GM12878 (cell line): Measurements from ENCODE around the gene GEMIN5. TPM values are rescaled to one million over a fixed set of nuclear protein-coding genes. Genes with fewer than 3 reads are reported as not detected.

Experiments used
- ASH2L ChIP-seq: fragments of 300-600, 200-600 bp; sonication (generic); IDR thresholded peaks from 2 replicates; pipeline ENCODE4 v1.6.1; 2017; ENCODE audit warnings: low read depth, mild to moderate bottlenecking, borderline replicate concordance
- BCL11A ChIP-seq: IDR thresholded peaks from 2 replicates; pipeline ENCODE4 v1.6.1; 2011; ENCODE audit warnings: low read depth, low read length
- CBX5 ChIP-seq: sonication (generic); IDR thresholded peaks from 2 replicates; pipeline ENCODE4 v1.6.1; 2016; ENCODE audit warnings: low read depth, moderate library complexity, mild to moderate bottlenecking, inconsistent platforms
- JUNB ChIP-seq: IDR thresholded peaks from 2 replicates; pipeline ENCODE4 v1.6.1; 2016; ENCODE audit warnings: antibody characterized with exemption, mild to moderate bottlenecking
- KAT2A ChIP-seq: conservative IDR thresholded peaks from 2 replicates; pipeline ENCODE4 v1.6.1; 2011; ENCODE audit warnings: low read depth, low read length; ENCODE audit not compliant: control insufficient read depth
- MXI1 ChIP-seq: fragments of 150-350 bp; IDR thresholded peaks from 2 replicates; pipeline ENCODE4 v1.6.1; 2011; ENCODE audit warnings: low read depth, mild to moderate bottlenecking, inconsistent platforms, low read length, improper control_type of control experiment
- NFIC ChIP-seq: IDR thresholded peaks from 2 replicates; pipeline ENCODE4 v1.6.1; 2012; ENCODE audit warnings: low read depth, mild to moderate bottlenecking, inconsistent platforms, low read length, moderate library complexity
- NR2C1 ChIP-seq: fragments of 450-650 bp; IDR thresholded peaks from 2 replicates; pipeline ENCODE4 v1.6.1; 2017; ENCODE audit warnings: antibody characterized with exemption, mild to moderate bottlenecking, moderate library complexity
- POU2F2 ChIP-seq: IDR thresholded peaks from 3 replicates; pipeline ENCODE4 v1.6.1; 2011; ENCODE audit warnings: low read depth, mild to moderate bottlenecking, low read length, borderline replicate concordance
- SIN3A ChIP-seq: IDR thresholded peaks from 2 replicates; pipeline ENCODE4 v1.6.1; 2012; ENCODE audit warnings: low read depth, low read length, improper control_type of control experiment
- STAT1 ChIP-seq: fragments of 450-650 bp; conservative IDR thresholded peaks from 2 replicates; pipeline ENCODE4 v1.6.1; 2014; ENCODE audit warnings: antibody characterized with exemption, mild to moderate bottlenecking
- STAT3 ChIP-seq: IDR thresholded peaks from 2 replicates; pipeline ENCODE4 v1.6.1; 2011; ENCODE audit warnings: low read depth, low read length, improper control_type of control experiment
- TBL1XR1 ChIP-seq: IDR thresholded peaks from 2 replicates; pipeline ENCODE4 v1.6.1; 2012; ENCODE audit warnings: low read depth, low read length, improper control_type of control experiment
- TCF3 ChIP-seq: IDR thresholded peaks from 2 replicates; pipeline ENCODE4 v1.6.1; 2012; ENCODE audit warnings: low read depth, mild to moderate bottlenecking, low read length, borderline replicate concordance; ENCODE audit not compliant: insufficient read depth
- ZNF217 ChIP-seq: fragments of 450-650 bp; IDR thresholded peaks from 2 replicates; pipeline ENCODE4 v1.6.1; 2017; ENCODE audit warnings: antibody characterized with exemption, mild to moderate bottlenecking
- ZSCAN29 ChIP-seq: fragments of 450-650 bp; IDR thresholded peaks from 2 replicates; pipeline ENCODE4 v1.6.1; 2017; ENCODE audit warnings: mild to moderate bottlenecking, moderate library complexity
- polyA plus RNA-seq, 11 experiments: library from polyadenylated mRNA; depleted of rRNA in 4 of 11; unstranded in 6 of 11; stranded (reverse) in 5 of 11; fragments of >200 nt; fragmentation: Nextera tagmentation in 4 of 11; fragmentation: Illumina TruSeq in 1 of 11; extraction: Ambion mirVana in 4 of 11; extraction: Trizol in 1 of 11; gene quantifications; 1 replicate in 1 of 11; 2 replicates in 10 of 11; pipeline versions ENCODE4 v1.2.1 to v1.2.3, GENCODE V29; 2011 to 2016; ENCODE audit warnings: inconsistent platforms in 2 of 11, missing spikeins in 2 of 11, low read depth in 1 of 11
- total RNA-seq, 4 experiments: library from RNA; depleted of rRNA in 3 of 4; stranded (reverse); fragments of >200 nt in 3 of 4; fragmentation: Illumina TruSeq in 1 of 4; extraction: Trizol in 1 of 4; gene quantifications; 2 replicates each; pipeline versions ENCODE4 v1.2.1 to v1.2.3, GENCODE V29; 2013 to 2021
- TF ChIP-seq, protein P1 (sequence below): fragments of 450-650 bp; IDR thresholded peaks from 2 replicates; pipeline ENCODE4 v1.6.1; 2017; ENCODE audit warnings: borderline replicate concordance
- TF ChIP-seq, protein P2 (sequence below): fragments of 450-650 bp; IDR thresholded peaks from 2 replicates; pipeline ENCODE4 v1.6.1; 2016; ENCODE audit warnings: mild to moderate bottlenecking, moderate library complexity, borderline replicate concordance
- TF ChIP-seq, protein P3 (sequence below): IDR thresholded peaks from 2 replicates; pipeline ENCODE4 v1.6.1; 2012; ENCODE audit warnings: low read depth, low read length, improper control_type of control experiment
- TF ChIP-seq, protein P4 (sequence below): fragments of 450-650 bp; conservative IDR thresholded peaks from 2 replicates; pipeline ENCODE4 v1.6.1; 2017; ENCODE audit warnings: mild to moderate bottlenecking, moderate library complexity

GEMIN5 gene
- total and polyA plus RNA-seq, 10 of the 15 experiments (the other 5 are each of a cell fraction or from before 2014, with no cell fraction given), result 6.3 to 29.8 (median 23.3) TPM

DNA sequence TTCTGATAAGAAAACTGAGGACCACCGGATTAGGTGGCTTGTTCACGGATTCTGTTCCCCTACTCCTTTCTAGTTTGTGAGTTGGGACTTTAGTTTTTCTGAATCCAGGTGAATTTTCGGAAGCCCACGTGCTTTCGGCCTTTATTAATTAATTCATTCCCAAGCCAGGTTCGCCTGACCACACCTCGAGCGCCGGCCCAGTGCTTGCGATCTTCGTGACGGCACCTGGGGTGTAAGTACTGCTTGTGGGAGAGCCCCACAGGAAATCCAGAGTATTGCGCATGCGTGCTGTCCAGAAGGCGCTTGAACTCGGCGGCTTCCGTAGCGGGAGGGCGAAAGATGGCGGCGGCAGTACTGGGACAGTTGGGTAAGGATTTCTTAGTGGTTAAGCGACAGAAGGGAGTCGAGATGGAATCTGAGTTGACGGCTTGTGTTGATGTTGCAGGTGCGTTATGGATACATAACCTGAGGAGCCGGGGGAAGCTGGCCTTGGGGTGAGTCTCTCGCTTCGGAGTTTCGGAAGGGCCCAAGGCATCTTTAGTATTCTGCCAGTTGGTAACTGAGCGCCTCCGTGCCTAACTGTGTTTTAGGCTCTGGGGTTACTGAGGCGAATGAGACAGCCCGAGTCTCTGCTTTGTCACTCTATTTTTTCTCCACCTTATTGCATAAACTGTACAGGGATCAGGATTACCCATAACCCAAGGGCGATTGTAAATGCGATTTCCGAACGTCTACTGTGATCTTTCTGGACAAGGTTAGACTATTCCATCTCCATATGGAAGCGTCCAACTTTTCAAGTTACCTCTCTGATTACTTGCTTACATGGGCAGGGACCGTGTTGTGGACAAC, 3.0 kb upstream of the GEMIN5 start, which contains the start of gene MRPL22 (continued):
- TF ChIP-seq MXI1 (peak; percentile 81), ZSCAN29 (no peak), JUNB (no peak), TCF3 (0 out of 2 replicates have a peak, but pooled peaks have one; percentile 26), NR2C1 (no peak), ZNF217 (no peak), TBL1XR1 (peak; percentile 40; the same call in 1 of the 2 replicates), ASH2L (no peak), NFIC (no peak), STAT3 (no peak), KAT2A (no peak), CBX5 (no peak), STAT1 (0 out of 2 replicates have a peak, but pooled peaks have one; percentile 34), SIN3A (peak; percentile 74; the same call in 1 of the 2 replicates), BCL11A (no peak), POU2F2 (no peak; the same call in 2 of the 3 replicates)
- TF ChIP-seq, protein P1, sequence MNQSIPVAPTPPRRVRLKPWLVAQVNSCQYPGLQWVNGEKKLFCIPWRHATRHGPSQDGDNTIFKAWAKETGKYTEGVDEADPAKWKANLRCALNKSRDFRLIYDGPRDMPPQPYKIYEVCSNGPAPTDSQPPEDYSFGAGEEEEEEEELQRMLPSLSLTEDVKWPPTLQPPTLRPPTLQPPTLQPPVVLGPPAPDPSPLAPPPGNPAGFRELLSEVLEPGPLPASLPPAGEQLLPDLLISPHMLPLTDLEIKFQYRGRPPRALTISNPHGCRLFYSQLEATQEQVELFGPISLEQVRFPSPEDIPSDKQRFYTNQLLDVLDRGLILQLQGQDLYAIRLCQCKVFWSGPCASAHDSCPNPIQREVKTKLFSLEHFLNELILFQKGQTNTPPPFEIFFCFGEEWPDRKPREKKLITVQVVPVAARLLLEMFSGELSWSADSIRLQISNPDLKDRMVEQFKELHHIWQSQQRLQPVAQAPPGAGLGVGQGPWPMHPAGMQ, result no peak
- TF ChIP-seq, protein P2, sequence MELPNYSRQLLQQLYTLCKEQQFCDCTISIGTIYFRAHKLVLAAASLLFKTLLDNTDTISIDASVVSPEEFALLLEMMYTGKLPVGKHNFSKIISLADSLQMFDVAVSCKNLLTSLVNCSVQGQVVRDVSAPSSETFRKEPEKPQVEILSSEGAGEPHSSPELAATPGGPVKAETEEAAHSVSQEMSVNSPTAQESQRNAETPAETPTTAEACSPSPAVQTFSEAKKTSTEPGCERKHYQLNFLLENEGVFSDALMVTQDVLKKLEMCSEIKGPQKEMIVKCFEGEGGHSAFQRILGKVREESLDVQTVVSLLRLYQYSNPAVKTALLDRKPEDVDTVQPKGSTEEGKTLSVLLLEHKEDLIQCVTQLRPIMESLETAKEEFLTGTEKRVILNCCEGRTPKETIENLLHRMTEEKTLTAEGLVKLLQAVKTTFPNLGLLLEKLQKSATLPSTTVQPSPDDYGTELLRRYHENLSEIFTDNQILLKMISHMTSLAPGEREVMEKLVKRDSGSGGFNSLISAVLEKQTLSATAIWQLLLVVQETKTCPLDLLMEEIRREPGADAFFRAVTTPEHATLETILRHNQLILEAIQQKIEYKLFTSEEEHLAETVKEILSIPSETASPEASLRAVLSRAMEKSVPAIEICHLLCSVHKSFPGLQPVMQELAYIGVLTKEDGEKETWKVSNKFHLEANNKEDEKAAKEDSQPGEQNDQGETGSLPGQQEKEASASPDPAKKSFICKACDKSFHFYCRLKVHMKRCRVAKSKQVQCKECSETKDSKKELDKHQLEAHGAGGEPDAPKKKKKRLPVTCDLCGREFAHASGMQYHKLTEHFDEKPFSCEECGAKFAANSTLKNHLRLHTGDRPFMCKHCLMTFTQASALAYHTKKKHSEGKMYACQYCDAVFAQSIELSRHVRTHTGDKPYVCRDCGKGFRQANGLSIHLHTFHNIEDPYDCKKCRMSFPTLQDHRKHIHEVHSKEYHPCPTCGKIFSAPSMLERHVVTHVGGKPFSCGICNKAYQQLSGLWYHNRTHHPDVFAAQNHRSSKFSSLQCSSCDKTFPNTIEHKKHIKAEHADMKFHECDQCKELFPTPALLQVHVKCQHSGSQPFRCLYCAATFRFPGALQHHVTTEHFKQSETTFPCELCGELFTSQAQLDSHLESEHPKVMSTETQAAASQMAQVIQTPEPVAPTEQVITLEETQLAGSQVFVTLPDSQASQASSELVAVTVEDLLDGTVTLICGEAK, result peak; percentile 28; the same call in 1 of the 2 replicates
- TF ChIP-seq, protein P3, sequence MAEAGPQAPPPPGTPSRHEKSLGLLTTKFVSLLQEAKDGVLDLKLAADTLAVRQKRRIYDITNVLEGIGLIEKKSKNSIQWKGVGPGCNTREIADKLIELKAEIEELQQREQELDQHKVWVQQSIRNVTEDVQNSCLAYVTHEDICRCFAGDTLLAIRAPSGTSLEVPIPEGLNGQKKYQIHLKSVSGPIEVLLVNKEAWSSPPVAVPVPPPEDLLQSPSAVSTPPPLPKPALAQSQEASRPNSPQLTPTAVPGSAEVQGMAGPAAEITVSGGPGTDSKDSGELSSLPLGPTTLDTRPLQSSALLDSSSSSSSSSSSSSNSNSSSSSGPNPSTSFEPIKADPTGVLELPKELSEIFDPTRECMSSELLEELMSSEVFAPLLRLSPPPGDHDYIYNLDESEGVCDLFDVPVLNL, result 0 out of 2 replicates have a peak, but pooled peaks have one; percentile 26
- TF ChIP-seq, protein P4, sequence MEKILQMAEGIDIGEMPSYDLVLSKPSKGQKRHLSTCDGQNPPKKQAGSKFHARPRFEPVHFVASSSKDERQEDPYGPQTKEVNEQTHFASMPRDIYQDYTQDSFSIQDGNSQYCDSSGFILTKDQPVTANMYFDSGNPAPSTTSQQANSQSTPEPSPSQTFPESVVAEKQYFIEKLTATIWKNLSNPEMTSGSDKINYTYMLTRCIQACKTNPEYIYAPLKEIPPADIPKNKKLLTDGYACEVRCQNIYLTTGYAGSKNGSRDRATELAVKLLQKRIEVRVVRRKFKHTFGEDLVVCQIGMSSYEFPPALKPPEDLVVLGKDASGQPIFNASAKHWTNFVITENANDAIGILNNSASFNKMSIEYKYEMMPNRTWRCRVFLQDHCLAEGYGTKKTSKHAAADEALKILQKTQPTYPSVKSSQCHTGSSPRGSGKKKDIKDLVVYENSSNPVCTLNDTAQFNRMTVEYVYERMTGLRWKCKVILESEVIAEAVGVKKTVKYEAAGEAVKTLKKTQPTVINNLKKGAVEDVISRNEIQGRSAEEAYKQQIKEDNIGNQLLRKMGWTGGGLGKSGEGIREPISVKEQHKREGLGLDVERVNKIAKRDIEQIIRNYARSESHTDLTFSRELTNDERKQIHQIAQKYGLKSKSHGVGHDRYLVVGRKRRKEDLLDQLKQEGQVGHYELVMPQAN, result 0 out of 2 replicates have a peak, but pooled peaks have one; percentile 38
